GM18519 (cell line): ENCODE results near the gene MESP1.

Source experiments
- ATAC-seq: cut with Tn5 transposase; IDR thresholded peaks from one replicate; pipeline ENCODE4 v1.9.1; 2021; ENCODE audit warnings: mild to moderate bottlenecking, moderate library complexity; ENCODE audit not compliant: unreplicated experiment, low FRiP score

MESP1 gene

GRCh38 chr15:89732451-89733172 lies 18.4 kb downstream of the MESP1 start:
- no peak for ATAC-seq

GRCh38 chr15:89731275-89731674 lies 19.8 kb downstream of the MESP1 start:
- ATAC-seq = no peak

- ATAC-seq = no peak
Observed at GRCh38 chr15:89728254-89728653, 22.8 kb downstream of the MESP1 start.

GRCh38 chr15:89725064-89725463 lies 26.0 kb downstream of the MESP1 start:
- no peak for ATAC-seq

GRCh38 chr15:89724621-89725020 lies 26.4 kb downstream of the MESP1 start:
- ATAC-seq = no peak

- ATAC-seq = no peak
Observed at GRCh38 chr15:89723031-89723430, 28.0 kb downstream of the MESP1 start.

GRCh38 chr15:89714775-89715174 lies 36.3 kb downstream of the MESP1 start:
- no peak for ATAC-seq

GRCh38 chr15:89707577-89707976 lies 43.5 kb downstream of the MESP1 start:
- no peak for ATAC-seq

GRCh38 chr15:89704411-89704810 lies 46.6 kb downstream of the MESP1 start:
- no peak for ATAC-seq
